Liver (tissue), 3 donors: ENCODE data around the gene CFAP100.

Source experiments
- FOXA1 ChIP-seq: IDR thresholded peaks from 2 replicates; pipeline ENCODE4 v1.6.1; 2016; ENCODE audit warnings: antibody characterized with exemption
- GABPA ChIP-seq, 2 donors: IDR thresholded peaks in 1 of 2; conservative IDR thresholded peaks in 1 of 2; 2 replicates each; pipeline ENCODE4 v1.6.1; 2016; ENCODE audit warnings: antibody characterized with exemption in 2 of 2, mild to moderate bottlenecking in 1 of 2, moderate library complexity in 1 of 2
- HNF4G ChIP-seq: IDR thresholded peaks from 2 replicates; pipeline ENCODE4 v1.6.1; 2016; ENCODE audit warnings: antibody characterized with exemption
- JUND ChIP-seq, 2 donors: IDR thresholded peaks; 2 replicates each; pipeline ENCODE4 v1.6.1; 2016; ENCODE audit warnings: antibody characterized with exemption in 2 of 2
- NR2F2 ChIP-seq: IDR thresholded peaks from 2 replicates; pipeline ENCODE4 v1.6.1; 2016; ENCODE audit warnings: antibody characterized with exemption
- RAD21 ChIP-seq, 2 donors: IDR thresholded peaks; 2 replicates each; pipeline ENCODE4 v1.6.1; 2016; ENCODE audit warnings: antibody characterized with exemption in 2 of 2, mild to moderate bottlenecking in 2 of 2
- TAF1 ChIP-seq: conservative IDR thresholded peaks from 2 replicates; pipeline ENCODE4 v1.6.1; 2016; ENCODE audit warnings: antibody characterized with exemption, mild to moderate bottlenecking
- YY1 ChIP-seq: IDR thresholded peaks from 2 replicates; pipeline ENCODE4 v1.6.1; 2016; ENCODE audit warnings: antibody characterized with exemption, mild to moderate bottlenecking
- TF ChIP-seq, protein P1 (sequence below): fragments of 150-350 bp; IDR thresholded peaks from 2 replicates; pipeline ENCODE4 v1.5.1; 2017; ENCODE audit warnings: improper control_type of control experiment, low read depth, low read length; ENCODE audit not compliant: missing input control
- TF ChIP-seq, protein P2 (sequence below): IDR thresholded peaks from 2 replicates; pipeline ENCODE4 v1.6.1; 2016; ENCODE audit warnings: antibody characterized with exemption
- TF ChIP-seq, protein P3 (sequence below): IDR thresholded peaks from 2 replicates; pipeline ENCODE4 v1.6.1; 2016; ENCODE audit warnings: antibody characterized with exemption, mild to moderate bottlenecking
- TF ChIP-seq, protein P4 (sequence below): IDR thresholded peaks from 2 replicates; pipeline ENCODE4 v1.6.1; 2016; ENCODE audit warnings: antibody characterized with exemption
- donor health status: healthy.
- donor health status: healthy.

DNA sequence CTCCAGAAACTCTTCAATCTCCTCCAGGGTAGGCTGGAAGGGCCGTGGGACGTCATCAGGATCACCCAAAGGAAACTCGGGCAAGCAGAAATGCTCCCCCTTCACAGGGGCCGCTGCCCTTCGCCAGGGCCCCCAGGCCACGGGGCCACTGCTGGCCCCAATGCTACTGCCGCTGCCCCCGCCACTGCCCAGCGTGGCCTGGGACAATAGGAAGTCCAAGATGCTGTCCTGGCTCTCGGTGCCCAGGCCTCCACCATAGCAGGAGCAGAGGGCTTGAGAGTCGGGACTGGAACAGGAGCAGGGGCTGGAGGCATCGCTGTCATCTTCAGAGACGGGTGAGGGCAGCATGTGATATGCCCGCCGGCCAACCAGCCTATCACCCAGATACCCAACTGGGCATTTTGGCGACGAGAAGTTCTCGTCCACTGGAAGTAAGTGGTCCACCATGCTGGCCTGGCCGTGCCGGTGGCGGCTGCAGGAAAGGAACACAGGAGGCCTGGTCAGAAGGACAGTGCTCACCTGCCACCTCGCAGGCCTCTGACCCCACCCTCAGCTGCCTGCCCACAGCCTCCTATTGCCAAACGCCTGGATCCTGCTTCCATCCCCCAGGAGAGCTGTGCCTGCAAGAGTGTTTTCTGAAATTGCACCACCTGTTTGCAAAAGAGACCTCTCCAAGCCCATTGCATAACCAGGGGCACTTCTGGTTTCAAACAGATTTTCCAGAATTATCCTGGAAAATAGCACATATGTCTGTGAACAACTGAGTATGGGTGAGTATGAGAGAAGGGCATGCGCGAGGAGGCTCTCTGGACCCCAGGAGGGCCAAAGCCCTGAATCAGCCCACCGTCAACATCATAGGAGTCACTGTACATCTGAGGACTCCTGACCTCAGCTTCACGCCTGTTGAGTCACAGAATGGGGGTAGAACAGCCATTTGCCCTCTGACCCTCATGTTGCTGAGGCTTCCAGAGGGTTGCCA is 41.9 kb upstream of the CFAP100 start:
- TF ChIP-seq, protein P1, sequence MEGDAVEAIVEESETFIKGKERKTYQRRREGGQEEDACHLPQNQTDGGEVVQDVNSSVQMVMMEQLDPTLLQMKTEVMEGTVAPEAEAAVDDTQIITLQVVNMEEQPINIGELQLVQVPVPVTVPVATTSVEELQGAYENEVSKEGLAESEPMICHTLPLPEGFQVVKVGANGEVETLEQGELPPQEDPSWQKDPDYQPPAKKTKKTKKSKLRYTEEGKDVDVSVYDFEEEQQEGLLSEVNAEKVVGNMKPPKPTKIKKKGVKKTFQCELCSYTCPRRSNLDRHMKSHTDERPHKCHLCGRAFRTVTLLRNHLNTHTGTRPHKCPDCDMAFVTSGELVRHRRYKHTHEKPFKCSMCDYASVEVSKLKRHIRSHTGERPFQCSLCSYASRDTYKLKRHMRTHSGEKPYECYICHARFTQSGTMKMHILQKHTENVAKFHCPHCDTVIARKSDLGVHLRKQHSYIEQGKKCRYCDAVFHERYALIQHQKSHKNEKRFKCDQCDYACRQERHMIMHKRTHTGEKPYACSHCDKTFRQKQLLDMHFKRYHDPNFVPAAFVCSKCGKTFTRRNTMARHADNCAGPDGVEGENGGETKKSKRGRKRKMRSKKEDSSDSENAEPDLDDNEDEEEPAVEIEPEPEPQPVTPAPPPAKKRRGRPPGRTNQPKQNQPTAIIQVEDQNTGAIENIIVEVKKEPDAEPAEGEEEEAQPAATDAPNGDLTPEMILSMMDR: no peak
- TF ChIP-seq TAF1 (no peak), RAD21 (IDR thresholded peaks at IDR 0.05) (peak; percentile 41 to 63), GABPA (IDR thresholded peaks at IDR 0.05 in 1 of 2, conservative IDR thresholded peaks at IDR 0.05 in 1 of 2) (peak in 1 of 2 donors; percentile 50), JUND (IDR thresholded peaks at IDR 0.05) (peak; percentile 72 to 76), FOXA1 (no peak), YY1 (peak; percentile 68), NR2F2 (peak; percentile 76), HNF4G (peak; percentile 65)
- TF ChIP-seq, protein P2, sequence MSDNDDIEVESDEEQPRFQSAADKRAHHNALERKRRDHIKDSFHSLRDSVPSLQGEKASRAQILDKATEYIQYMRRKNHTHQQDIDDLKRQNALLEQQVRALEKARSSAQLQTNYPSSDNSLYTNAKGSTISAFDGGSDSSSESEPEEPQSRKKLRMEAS: peak; percentile 79
- TF ChIP-seq, protein P3, sequence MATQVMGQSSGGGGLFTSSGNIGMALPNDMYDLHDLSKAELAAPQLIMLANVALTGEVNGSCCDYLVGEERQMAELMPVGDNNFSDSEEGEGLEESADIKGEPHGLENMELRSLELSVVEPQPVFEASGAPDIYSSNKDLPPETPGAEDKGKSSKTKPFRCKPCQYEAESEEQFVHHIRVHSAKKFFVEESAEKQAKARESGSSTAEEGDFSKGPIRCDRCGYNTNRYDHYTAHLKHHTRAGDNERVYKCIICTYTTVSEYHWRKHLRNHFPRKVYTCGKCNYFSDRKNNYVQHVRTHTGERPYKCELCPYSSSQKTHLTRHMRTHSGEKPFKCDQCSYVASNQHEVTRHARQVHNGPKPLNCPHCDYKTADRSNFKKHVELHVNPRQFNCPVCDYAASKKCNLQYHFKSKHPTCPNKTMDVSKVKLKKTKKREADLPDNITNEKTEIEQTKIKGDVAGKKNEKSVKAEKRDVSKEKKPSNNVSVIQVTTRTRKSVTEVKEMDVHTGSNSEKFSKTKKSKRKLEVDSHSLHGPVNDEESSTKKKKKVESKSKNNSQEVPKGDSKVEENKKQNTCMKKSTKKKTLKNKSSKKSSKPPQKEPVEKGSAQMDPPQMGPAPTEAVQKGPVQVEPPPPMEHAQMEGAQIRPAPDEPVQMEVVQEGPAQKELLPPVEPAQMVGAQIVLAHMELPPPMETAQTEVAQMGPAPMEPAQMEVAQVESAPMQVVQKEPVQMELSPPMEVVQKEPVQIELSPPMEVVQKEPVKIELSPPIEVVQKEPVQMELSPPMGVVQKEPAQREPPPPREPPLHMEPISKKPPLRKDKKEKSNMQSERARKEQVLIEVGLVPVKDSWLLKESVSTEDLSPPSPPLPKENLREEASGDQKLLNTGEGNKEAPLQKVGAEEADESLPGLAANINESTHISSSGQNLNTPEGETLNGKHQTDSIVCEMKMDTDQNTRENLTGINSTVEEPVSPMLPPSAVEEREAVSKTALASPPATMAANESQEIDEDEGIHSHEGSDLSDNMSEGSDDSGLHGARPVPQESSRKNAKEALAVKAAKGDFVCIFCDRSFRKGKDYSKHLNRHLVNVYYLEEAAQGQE: peak; percentile 47
- TF ChIP-seq, protein P4, sequence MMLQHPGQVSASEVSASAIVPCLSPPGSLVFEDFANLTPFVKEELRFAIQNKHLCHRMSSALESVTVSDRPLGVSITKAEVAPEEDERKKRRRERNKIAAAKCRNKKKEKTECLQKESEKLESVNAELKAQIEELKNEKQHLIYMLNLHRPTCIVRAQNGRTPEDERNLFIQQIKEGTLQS: peak; percentile 91
